HepG2 (cell line): Measurements from ENCODE around the gene SLC35D2. TPM values are rescaled to one million over a fixed set of nuclear protein-coding genes. Genes with fewer than 3 reads are reported as not detected.

Experiments used
- CHCHD3 ChIP-seq: sonication (generic); formaldehyde crosslinking; IDR thresholded peaks from 2 replicates; pipeline ENCODE4 v1.8.0; 2022; ENCODE audit warnings: mild to moderate bottlenecking, missing genetic modification reagents, moderate library complexity
- CHD2 ChIP-seq: IDR thresholded peaks from 2 replicates; pipeline ENCODE4 v1.6.1; 2011; ENCODE audit warnings: low read depth, low read length, improper control_type of control experiment
- GFI1 ChIP-seq: sonication (generic); formaldehyde crosslinking; IDR thresholded peaks from 2 replicates; pipeline ENCODE4 v1.5.0; 2020; ENCODE audit warnings: missing genetic modification reagents, mild to moderate bottlenecking, borderline replicate concordance
- GTF2F1 ChIP-seq: fragments of 150-350 bp; IDR thresholded peaks from 2 replicates; pipeline ENCODE4 v1.6.1; 2014; ENCODE audit warnings: low read length
- HBP1 ChIP-seq: IDR thresholded peaks from 2 replicates; pipeline ENCODE4 v1.6.1; 2016; ENCODE audit warnings: low read depth, control low read depth
- HCFC1 ChIP-seq: fragments of 150-350 bp; IDR thresholded peaks from 2 replicates; pipeline ENCODE4 v1.6.1; 2014; ENCODE audit warnings: low read depth, low read length
- HINFP ChIP-seq: sonication (generic); formaldehyde crosslinking; IDR thresholded peaks from 2 replicates; pipeline ENCODE4 v1.4.0; 2020; ENCODE audit warnings: low read depth, mild to moderate bottlenecking, missing genetic modification reagents
- MIXL1 ChIP-seq: IDR thresholded peaks from 2 replicates; pipeline ENCODE4 v1.6.1; 2016
- MLXIP ChIP-seq: sonication (generic); formaldehyde crosslinking; IDR thresholded peaks from 2 replicates; pipeline ENCODE4 v1.9.0; 2021; ENCODE audit warnings: missing genetic modification reagents, borderline replicate concordance
- PHF21A ChIP-seq: sonication (generic); formaldehyde crosslinking; IDR thresholded peaks from 2 replicates; pipeline ENCODE4 v1.5.0; 2020; ENCODE audit warnings: mild to moderate bottlenecking, missing genetic modification reagents
- POLR2G ChIP-seq: fragments of 200-400 bp; formaldehyde crosslinking; IDR thresholded peaks from 2 replicates; pipeline ENCODE4 v1.6.1; 2018; ENCODE audit warnings: mild to moderate bottlenecking, low read depth, low read length, moderate library complexity
- RFXANK ChIP-seq: IDR thresholded peaks from 2 replicates; pipeline ENCODE4 v1.6.1; 2016
- SAFB2 ChIP-seq: sonication (generic); formaldehyde crosslinking; IDR thresholded peaks from 2 replicates; pipeline ENCODE4 v1.5.1; 2020; ENCODE audit warnings: missing genetic modification reagents, low read depth, mild to moderate bottlenecking, borderline replicate concordance
- SSRP1 ChIP-seq: IDR thresholded peaks from 2 replicates; pipeline ENCODE4 v1.6.1; 2016; ENCODE audit warnings: control low read depth
- TCF12 ChIP-seq, 2 experiments: fragments of 450-650 bp in 1 of 2; sonication (generic) in 1 of 2; formaldehyde crosslinking in 1 of 2; IDR thresholded peaks; 2 replicates each; pipeline versions ENCODE4 v1.6.1 to v1.8.0; 2017 to 2022; ENCODE audit warnings: antibody characterized with exemption in 1 of 2, mild to moderate bottlenecking in 1 of 2, missing genetic modification reagents in 1 of 2, moderate library complexity in 1 of 2
- ZNF446 ChIP-seq: sonication (generic); formaldehyde crosslinking; IDR thresholded peaks from 2 replicates; pipeline ENCODE4 v1.5.0; 2020; ENCODE audit warnings: mild to moderate bottlenecking, missing genetic modification reagents
- ZNF546 ChIP-seq: sonication (generic); formaldehyde crosslinking; conservative IDR thresholded peaks from 2 replicates; pipeline ENCODE4 v1.8.1; 2023; ENCODE audit warnings: mild to moderate bottlenecking, missing genetic modification reagents
- ZNF549 ChIP-seq: sonication (generic); formaldehyde crosslinking; IDR thresholded peaks from 2 replicates; pipeline ENCODE4 v1.5.0; 2020; ENCODE audit warnings: missing genetic modification reagents
- ZNF891 ChIP-seq: sonication (generic); formaldehyde crosslinking; IDR thresholded peaks from 2 replicates; pipeline ENCODE4 v1.5.0; 2020; ENCODE audit warnings: mild to moderate bottlenecking, missing genetic modification reagents
- ZSCAN20 ChIP-seq: sonication (generic); formaldehyde crosslinking; IDR thresholded peaks from 2 replicates; pipeline ENCODE4 v1.4.0; 2020; ENCODE audit warnings: missing genetic modification reagents, mild to moderate bottlenecking, borderline replicate concordance
- ZSCAN29 ChIP-seq: sonication (generic); formaldehyde crosslinking; conservative IDR thresholded peaks from 2 replicates; pipeline ENCODE4 v1.4.0; 2020; ENCODE audit warnings: mild to moderate bottlenecking, missing genetic modification reagents
- ZXDC ChIP-seq: sonication (generic); formaldehyde crosslinking; IDR thresholded peaks from 2 replicates; pipeline ENCODE4 v1.5.0; 2020; ENCODE audit warnings: mild to moderate bottlenecking, missing genetic modification reagents
- polyA plus RNA-seq, 8 experiments: library from polyadenylated mRNA; depleted of rRNA in 3 of 8; stranded (reverse) in 7 of 8; unstranded in 1 of 8; fragments of >200 nt; fragmentation: Illumina TruSeq in 4 of 8; extraction: Trizol in 4 of 8; gene quantifications; 2 replicates each; pipeline versions ENCODE4 v1.2.1 to v1.2.3, GENCODE V29; 2011 to 2016; ENCODE audit warnings: low read depth in 4 of 8, missing spikeins in 1 of 8, mixed read lengths in 1 of 8; ENCODE audit not compliant: insufficient read depth in 1 of 8
- total RNA-seq, 5 experiments: library from RNA; depleted of rRNA; stranded (reverse); fragments of >200 nt; fragmentation: Illumina TruSeq; extraction: Trizol; gene quantifications; 2 replicates each; pipeline ENCODE4 v1.2.3, GENCODE V29; 2016; ENCODE audit warnings: low read depth in 1 of 5

Gene SLC35D2
- total and polyA plus RNA-seq, 2 of the 13 experiments (the other 11 are each of a cell fraction or from before 2014, with no cell fraction given) = 96.2 to 103 TPM

- TF ChIP-seq HINFP (CRISPR knock-in tag) (no peak), ZNF891 (CRISPR knock-in tag) (no peak; the same call in 1 of the 2 replicates), ZNF549 (no peak), GFI1 (CRISPR knock-in tag) (peak; percentile 68; the same call in 1 of the 2 replicates), MIXL1 (CRISPR knock-in tag) (no peak; the same call in none of the 2 replicates), ZSCAN20 (peak; percentile 74; the same call in 1 of the 2 replicates), SSRP1 (no peak), CHCHD3 (CRISPR knock-in tag) (no peak), ZNF446 (CRISPR knock-in tag) (no peak), ZSCAN29 (CRISPR knock-in tag) (peak; percentile 18; the same call in 1 of the 2 replicates), POLR2G (peak; percentile 88), TCF12 (IDR thresholded peaks at IDR 0.05) (no peak), TCF12 (CRISPR knock-in tag; IDR thresholded peaks at IDR 0.05) (no peak), SAFB2 (no peak), GTF2F1 (peak; percentile 40; the same call in 1 of the 2 replicates), RFXANK (CRISPR knock-in tag) (0 out of 2 replicates have a peak, but pooled peaks have one; percentile 21), PHF21A (CRISPR knock-in tag) (0 out of 2 replicates have a peak, but pooled peaks have one; percentile 21), ZNF546 (no peak), HCFC1 (no peak), CHD2 (no peak), HBP1 (CRISPR knock-in tag) (no peak), MLXIP (no peak), ZXDC (no peak; the same call in 1 of the 2 replicates)
These were observed 35.6 kb upstream of the SLC35D2 start (continued) for GRCh38 chr9:96418920-96419690.
